HG03159 (cell line): Measurements from ENCODE around the gene ASMT.
"Not testable (repeated sequence)": the region's sequence is repeated elsewhere in the genome, so short reads cannot be mapped to it uniquely, and the experiment has no call there.

ENCODE experiments used
- ATAC-seq: cut with Tn5 transposase; IDR thresholded peaks from one replicate; pipeline ENCODE4 v1.9.1; 2021; ENCODE audit warnings: mild to moderate bottlenecking, moderate library complexity; ENCODE audit not compliant: unreplicated experiment

The ASMT gene

GRCh38 chrX:1646009-1646408 is 31.1 kb downstream of the ASMT start:
- no peak for ATAC-seq

GRCh38 chrX:1649621-1650020 is 34.8 kb downstream of the ASMT start:
- ATAC-seq = no peak

GRCh38 chrX:1652011-1652811 is 37.4 kb downstream of the ASMT start:
- not testable (repeated sequence) for ATAC-seq

GRCh38 chrX:1656379-1656778 is 41.5 kb downstream of the ASMT start:
- no peak for ATAC-seq

GRCh38 chrX:1657367-1658070 is 42.7 kb downstream of the ASMT start:
- ATAC-seq = peak; percentile 37

DNA sequence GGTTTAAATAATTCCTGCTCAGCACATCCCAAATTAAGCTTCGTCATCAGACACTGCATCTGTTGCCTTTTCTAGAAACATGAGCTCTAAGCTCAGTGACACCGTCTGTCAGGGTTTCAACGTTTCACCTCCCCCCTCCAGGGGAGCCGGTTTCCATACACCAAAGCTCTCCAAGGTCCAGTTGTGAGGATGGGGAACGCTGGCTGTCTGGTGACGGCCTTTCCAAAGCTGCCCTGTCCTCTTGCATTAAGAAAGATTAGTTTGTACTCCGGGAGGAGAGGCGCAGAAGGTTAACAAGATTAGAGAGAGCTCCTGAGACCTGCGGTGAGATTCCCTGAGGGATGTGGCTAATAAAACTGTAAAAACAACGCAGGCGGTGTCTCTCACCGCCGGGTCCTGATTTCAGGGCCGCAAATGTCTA is 43.2 kb downstream of the ASMT start:
- ATAC-seq = no peak

DNA sequence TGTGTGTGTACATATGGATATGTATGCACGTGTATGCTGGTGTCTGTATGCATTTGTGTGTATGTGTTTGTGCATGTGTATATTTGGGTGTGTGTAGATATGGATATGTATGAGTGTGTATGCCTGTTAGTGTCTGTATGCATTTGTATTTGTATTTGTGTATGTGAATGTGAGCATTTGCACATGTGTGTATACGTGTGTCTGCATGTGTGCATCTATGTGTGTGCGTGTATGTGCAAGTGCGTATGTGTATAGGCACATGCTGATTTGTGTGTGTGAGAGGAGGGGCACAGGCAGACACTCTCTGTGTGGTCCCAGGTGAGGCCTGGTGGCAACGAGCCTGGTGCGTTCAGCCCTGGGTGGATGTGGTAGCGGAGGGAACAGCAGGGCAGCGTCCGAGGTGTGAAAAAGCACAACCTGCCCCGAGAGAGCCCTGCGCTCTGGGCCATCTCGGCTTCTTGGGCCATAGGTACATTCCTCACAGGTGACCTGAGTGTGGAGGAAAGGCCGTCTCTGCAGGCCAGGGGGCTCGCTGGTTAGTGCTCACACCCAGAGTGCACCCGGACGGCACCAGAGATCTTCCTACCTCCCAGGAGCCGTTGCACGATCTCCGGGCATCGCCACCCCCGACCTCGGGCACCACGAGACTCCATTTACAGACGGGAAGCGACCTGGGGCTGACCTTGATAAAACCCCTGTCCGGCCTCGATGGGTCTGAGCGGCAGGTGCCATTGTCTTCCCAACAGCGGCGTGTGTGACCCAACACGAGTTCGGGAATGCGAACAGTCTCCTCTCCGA is 45.0 kb downstream of the ASMT start:
- no peak for ATAC-seq

GRCh38 chrX:1661048-1661921 is 46.4 kb downstream of the ASMT start:
- peak; percentile 84 for ATAC-seq

DNA sequence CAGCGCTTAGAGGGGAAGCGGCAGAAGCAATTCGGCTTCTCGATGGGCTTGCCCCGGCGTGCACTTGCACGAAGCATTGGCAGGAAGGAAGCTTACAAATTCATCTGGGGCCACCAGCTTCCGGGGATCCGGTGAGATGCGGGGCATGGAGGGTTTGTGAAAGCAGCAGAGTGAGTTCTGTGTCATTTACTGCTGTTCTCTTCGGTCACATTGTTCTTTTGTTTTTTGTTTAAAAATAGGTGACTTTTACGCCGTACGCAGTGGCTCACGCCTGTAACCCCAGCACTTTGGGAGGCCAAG is 47.0 kb downstream of the ASMT start:
- ATAC-seq = peak; percentile 8

- ATAC-seq = no peak
These were observed 52.7 kb downstream of the ASMT start for GRCh38 chrX:1667566-1667965.

DNA sequence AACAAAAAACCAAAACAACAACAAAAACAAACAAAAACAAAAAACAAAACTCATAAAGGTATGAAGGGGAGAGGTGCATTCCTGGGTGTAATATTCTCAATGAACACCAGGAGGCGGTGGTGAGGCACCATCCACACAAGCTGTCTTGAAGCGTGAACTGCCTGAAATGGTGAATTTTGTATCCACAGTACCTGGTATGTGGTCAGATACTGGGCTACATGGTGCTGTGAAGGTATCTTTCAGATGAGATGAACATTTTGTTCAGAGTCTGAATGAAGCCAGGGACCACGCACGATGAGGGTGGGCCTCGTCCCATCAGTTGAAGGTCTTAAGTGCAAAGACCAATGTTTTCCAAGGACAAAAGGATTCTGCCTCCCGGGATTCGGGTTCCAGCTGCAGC is 58.5 kb downstream of the ASMT start:
- ATAC-seq = no peak

DNA sequence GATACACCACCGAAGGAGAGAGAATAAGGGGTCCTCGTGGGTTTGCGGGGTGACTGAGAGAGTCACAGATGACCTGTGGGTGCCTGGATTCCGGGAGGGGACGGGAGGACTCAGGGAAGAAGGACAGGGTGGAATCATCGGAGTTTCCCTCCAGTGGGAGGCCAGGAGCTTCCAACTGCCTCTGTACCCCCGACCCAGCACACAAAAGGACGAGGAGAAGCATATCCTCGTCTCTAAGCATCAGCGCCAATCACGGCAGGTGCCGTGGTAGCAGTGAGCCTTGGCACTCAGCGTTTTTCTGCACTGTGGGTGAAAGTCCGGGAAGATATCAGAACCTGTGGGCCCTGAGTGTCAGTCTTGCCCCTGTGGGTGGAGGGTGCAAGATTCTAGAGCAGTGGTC is 62.0 kb downstream of the ASMT start:
- ATAC-seq = no peak

DNA sequence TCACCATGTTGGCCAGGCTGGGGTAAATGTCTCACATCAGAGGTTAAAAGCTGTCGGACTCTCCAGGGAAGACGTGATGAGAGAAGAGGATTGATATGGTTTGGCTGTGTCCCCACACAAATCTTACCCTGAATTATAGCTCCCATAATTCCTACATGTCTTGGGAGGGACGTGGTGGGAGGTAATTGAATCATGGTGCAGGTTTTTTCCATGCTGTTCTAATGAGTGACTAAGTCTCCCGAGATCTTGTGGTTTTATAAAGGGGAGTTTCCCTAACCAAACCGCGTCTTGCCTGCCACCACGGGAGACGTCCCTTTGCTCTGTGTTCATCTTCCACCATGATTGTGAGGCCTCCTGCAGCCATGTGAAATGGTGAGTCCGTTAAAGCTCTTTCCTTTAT is 64.4 kb downstream of the ASMT start:
- no peak for ATAC-seq

DNA sequence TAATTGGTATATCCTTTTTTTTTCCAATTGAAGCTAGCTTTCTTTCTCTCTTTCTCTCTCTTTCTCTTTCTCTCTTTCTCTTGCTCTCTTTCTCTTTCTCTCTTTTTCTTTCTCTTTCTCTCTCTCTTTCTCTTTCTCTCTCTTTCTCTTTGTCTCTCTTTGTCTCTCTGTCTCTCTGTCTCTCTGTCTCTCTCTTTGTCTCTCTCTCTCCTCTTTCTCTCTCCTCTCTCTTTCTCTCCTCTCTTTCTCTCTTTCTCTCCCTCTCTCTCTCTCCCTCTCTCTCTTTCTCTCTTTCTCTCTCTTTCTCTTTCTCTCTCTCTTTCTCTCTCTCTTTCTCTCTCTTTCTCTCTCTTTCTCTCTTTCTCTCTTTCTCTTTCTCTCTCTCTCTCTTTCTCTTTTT is 66.6 kb downstream of the ASMT start:
- no peak for ATAC-seq

DNA sequence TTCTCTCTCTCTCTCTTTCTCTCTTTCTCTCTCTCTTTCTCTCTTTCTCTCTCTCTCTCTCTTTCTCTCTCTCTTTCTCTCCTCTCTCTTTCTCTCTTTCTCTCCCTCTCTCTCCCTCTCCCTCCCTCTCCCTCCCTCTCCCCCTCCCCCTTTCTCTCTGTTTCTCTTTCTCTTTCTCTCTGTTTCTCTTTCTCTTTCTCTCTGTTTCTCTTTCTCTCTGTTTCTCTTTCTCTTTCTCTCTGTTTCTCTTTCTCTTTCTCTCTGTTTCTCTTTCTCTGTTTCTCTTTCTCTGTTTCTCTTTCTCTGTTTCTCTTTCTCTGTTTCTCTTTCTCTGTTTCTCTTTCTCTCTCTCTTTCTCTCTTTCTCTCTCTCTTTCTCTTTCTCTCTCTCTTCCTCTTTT is 67.0 kb downstream of the ASMT start:
- ATAC-seq = not testable (repeated sequence)

GRCh38 chrX:1682501-1682900 is 67.6 kb downstream of the ASMT start:
- not testable (repeated sequence) for ATAC-seq

GRCh38 chrX:1684883-1685282 is 70.0 kb downstream of the ASMT start:
- ATAC-seq = not testable (repeated sequence)

GRCh38 chrX:1685444-1685880 is 70.6 kb downstream of the ASMT start:
- ATAC-seq = not testable (repeated sequence)

GRCh38 chrX:1686642-1687041 is 71.8 kb downstream of the ASMT start:
- ATAC-seq = no peak
